SU-DHL-6 (cell line): Measurements from ENCODE around the gene DYSF.

ENCODE experiments used
- H2AFZ ChIP-seq: fragments of 200-600 bp; sonication (generic); 2 replicates; pipeline ENCODE4 v1.6.1; 2014; ENCODE audit warnings: low read depth, mild to moderate bottlenecking, moderate library complexity, mixed read lengths, antibody characterized with exemption, low read length; ENCODE audit not compliant: severe bottlenecking
- H3F3A ChIP-seq: fragments of 200-600 bp; shearing (Covaris generic); 2 replicates; pipeline ENCODE4 v1.6.0; 2016; ENCODE audit warnings: antibody characterized with exemption, mild to moderate bottlenecking; ENCODE audit not compliant: insufficient read depth
- H3K27ac ChIP-seq: fragments of 200-600 bp; sonication (generic); 2 replicates; pipeline ENCODE4 v1.5.1; 2016; ENCODE audit warnings: low read depth, mild to moderate bottlenecking, low read length, moderate library complexity, mixed read lengths
- H3K27me3 ChIP-seq: fragments of 200-600 bp; sonication (generic), shearing (Covaris generic); 2 replicates; pipeline ENCODE4 v1.6.0; 2014; ENCODE audit warnings: mild to moderate bottlenecking, low read length
- H3K36me3 ChIP-seq: fragments of 200-600 bp; sonication (generic); 2 replicates; pipeline ENCODE4 v1.6.1; 2014; ENCODE audit warnings: mild to moderate bottlenecking, low read length, mixed read lengths
- H3K4me2 ChIP-seq: fragments of 300-600, 200-600 bp; shearing (Covaris generic), sonication (generic); 2 replicates; pipeline ENCODE4 v1.6.0; 2014; ENCODE audit warnings: low read length, low read depth, mild to moderate bottlenecking; ENCODE audit not compliant: poor library complexity, severe bottlenecking
- H3K4me3 ChIP-seq: fragments of 200-600 bp; sonication (generic); 2 replicates; pipeline ENCODE4 v1.5.1; 2014; ENCODE audit warnings: antibody characterized with exemption, low read length, mild to moderate bottlenecking, mixed read lengths; ENCODE audit not compliant: insufficient read depth, poor library complexity, severe bottlenecking
- H3K79me2 ChIP-seq: fragments of 200-600 bp; sonication (generic); 2 replicates; pipeline ENCODE4 v1.6.1; 2014; ENCODE audit warnings: mild to moderate bottlenecking, low read length, moderate library complexity; ENCODE audit not compliant: insufficient read depth
- H3K9ac ChIP-seq: fragments of 200-600 bp; sonication (generic); 2 replicates; pipeline ENCODE4 v1.7.0; 2014; ENCODE audit warnings: mild to moderate bottlenecking, low read length
- H3K9me2 ChIP-seq: fragments of 200-600 bp; sonication (generic); replicated peaks from 2 replicates; pipeline ENCODE4 v1.6.1; 2014; ENCODE audit warnings: low read length; ENCODE audit not compliant: insufficient read depth
- H3K9me3 ChIP-seq: fragments of 200-600 bp; sonication (generic); 2 replicates; pipeline ENCODE4 v1.6.1; 2014; ENCODE audit warnings: low read length, mixed read lengths; ENCODE audit not compliant: insufficient read depth
- H4K20me1 ChIP-seq: fragments of 200-600 bp; sonication (generic); 2 replicates; pipeline ENCODE4 v1.6.1; 2014; ENCODE audit warnings: low read depth, mild to moderate bottlenecking, antibody characterized with exemption, low read length, moderate library complexity, mixed read lengths
- EZH2phosphoT487 ChIP-seq: fragments of 200-600 bp; sonication (generic), shearing (Covaris generic); conservative IDR thresholded peaks from 2 replicates; pipeline ENCODE4 v1.6.1; 2018; ENCODE audit warnings: mild to moderate bottlenecking, antibody characterized with exemption, low read length, moderate library complexity, mixed read lengths
- TF ChIP-seq, protein P1 (sequence below): fragments of 200-600 bp; sonication (generic); IDR thresholded peaks from one replicate; pipeline ENCODE4 v1.5.1; 2017; ENCODE audit warnings: antibody characterized with exemption, mild to moderate bottlenecking, low read length, moderate library complexity; ENCODE audit not compliant: insufficient read depth, poor library complexity, severe bottlenecking

The DYSF gene

DNA sequence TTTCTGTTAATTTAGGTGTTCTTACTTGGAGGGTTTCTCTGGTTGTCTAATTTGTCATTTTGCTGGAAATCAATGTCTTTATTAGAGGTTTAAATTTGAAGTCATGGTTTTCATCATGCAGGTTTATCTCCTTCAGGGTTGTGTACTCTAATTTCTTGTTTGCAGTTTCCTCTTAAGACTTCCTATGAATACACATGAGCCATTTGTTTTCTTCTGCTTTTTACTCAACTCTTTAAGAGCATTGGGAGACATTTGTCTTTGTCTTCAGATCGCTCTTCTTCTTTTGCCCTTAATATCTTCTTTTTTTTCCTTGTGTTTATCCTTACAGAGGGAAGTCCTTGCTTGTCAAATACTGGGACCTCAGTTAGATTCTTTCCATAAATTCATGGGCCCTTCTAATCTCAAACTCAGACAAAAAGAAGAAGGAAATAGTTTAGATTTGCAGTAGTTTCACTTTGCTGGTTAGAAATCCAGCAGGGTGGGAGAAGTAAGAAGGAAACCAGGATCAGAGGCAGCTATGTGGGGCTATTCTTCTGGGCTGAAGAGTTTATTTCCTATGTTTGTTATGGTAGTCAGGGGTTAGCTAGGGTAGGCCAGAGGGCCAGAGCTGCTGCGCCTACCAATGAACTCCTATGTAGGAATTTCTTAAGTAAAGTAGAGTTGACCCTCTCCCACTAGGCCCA, 176.6 kb downstream of the DYSF start:
- TF ChIP-seq, protein P1, sequence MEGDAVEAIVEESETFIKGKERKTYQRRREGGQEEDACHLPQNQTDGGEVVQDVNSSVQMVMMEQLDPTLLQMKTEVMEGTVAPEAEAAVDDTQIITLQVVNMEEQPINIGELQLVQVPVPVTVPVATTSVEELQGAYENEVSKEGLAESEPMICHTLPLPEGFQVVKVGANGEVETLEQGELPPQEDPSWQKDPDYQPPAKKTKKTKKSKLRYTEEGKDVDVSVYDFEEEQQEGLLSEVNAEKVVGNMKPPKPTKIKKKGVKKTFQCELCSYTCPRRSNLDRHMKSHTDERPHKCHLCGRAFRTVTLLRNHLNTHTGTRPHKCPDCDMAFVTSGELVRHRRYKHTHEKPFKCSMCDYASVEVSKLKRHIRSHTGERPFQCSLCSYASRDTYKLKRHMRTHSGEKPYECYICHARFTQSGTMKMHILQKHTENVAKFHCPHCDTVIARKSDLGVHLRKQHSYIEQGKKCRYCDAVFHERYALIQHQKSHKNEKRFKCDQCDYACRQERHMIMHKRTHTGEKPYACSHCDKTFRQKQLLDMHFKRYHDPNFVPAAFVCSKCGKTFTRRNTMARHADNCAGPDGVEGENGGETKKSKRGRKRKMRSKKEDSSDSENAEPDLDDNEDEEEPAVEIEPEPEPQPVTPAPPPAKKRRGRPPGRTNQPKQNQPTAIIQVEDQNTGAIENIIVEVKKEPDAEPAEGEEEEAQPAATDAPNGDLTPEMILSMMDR = no peak
- no peak for TF ChIP-seq EZH2phosphoT487
- no peak overlapping the region for H3K27ac ChIP-seq
- no peaks in the 10 kb centered on the region for H3K9me3 ChIP-seq
- H4K20me1 ChIP-seq = no peaks in the 10 kb centered on the region
- H3K4me3 ChIP-seq = no peak overlapping the region
- H3K9ac ChIP-seq = no peak overlapping the region
- no peaks in the 10 kb centered on the region for H3K36me3 ChIP-seq
- H3K79me2 ChIP-seq = no peaks in the 10 kb centered on the region
- H3F3A ChIP-seq = no peaks in the 10 kb centered on the region
- no peak overlapping the region for H3K4me2 ChIP-seq
- no peaks in the 10 kb centered on the region for H3K27me3 ChIP-seq
- no peaks in the 10 kb centered on the region for H3K9me2 ChIP-seq
- no peak overlapping the region for H2AFZ ChIP-seq

DNA sequence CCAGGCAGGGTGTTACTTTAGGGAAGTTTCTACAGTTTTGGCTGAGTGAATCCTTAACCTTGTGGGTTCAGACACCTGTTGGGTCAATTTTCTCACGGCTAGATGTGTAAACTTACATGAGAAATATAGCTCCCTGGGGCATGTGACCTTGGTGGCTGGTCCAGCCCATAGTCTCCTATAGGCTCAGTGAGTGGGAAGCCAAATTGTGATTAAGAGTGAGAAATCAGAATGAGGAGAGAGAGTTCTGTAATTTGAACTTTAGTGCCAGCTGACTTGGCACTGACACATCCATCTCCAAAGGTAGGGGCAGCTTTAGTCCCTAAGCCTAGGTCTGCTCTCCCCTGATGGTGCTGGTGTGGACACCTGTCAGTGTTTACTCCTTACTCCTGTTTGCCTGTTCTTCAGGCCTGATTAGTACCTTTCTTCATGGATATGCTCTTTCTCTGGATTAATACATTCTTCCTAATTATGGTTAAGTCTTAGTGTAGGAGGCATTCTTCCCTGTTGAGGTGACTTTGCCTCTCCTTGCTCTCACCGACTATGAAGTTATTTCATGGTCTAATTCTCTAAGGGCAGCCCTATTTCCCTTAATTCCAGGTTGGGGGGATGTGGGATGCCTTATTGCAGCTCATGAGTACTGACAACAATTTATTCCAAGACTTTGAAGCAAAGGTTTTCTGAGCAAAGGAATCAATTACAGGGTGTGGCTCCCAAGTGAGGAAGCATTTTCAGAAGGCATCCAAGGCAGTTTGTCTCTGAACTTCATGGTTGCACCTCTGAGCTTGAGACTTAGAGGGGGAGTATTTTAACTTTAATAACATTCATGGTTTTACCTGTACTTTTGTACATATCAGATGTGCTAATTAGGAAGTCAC, 177.3 kb downstream of the DYSF start:
- Histone ChIP-seq H3K4me3 (no peak overlapping the region), H3K79me2 (no peaks in the 10 kb centered on the region), H4K20me1 (no peaks in the 10 kb centered on the region), H3K9me2 (no peaks in the 10 kb centered on the region), H3K27ac (no peak overlapping the region), H3K4me2 (no peak overlapping the region), H3K27me3 (no peaks in the 10 kb centered on the region), H3K9me3 (no peaks in the 10 kb centered on the region), H3K36me3 (no peaks in the 10 kb centered on the region), H2AFZ (no peak overlapping the region), H3F3A (no peaks in the 10 kb centered on the region), H3K9ac (no peak overlapping the region)
- TF ChIP-seq, protein P1 = no peak
- no peak for TF ChIP-seq EZH2phosphoT487

DNA sequence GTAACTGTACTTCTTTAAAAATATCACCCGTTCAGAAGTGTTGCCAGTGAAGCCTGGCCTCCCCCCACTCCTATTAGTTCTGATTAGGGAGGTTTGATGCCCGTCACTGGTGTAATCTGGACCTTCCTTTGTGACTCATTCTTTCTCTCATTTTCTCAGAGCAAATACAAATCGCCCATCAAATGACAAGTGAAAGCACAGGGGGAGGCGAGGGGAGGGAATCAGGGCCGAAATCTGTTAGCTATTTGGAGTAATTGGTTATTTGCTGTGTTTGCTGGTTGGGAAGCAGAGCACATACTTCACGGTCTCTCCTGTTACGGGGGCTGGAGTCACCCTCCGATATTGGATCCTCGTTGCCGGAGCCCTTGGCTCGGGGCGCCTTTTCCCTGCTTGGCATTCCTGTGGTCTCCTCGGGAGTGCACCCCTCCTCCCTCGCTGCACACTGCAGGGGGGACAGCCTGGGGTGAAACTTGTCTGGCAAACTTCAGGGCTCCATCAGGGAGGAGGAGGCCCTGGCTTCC, 178.1 kb downstream of the DYSF start:
- Histone ChIP-seq H4K20me1 (no peaks in the 10 kb centered on the region), H3K9ac (no peak overlapping the region), H3K27me3 (no peaks in the 10 kb centered on the region), H3K27ac (no peak overlapping the region), H3K79me2 (no peaks in the 10 kb centered on the region), H3F3A (no peaks in the 10 kb centered on the region), H3K36me3 (no peaks in the 10 kb centered on the region), H3K4me3 (no peak overlapping the region), H2AFZ (no peak overlapping the region), H3K9me2 (no peaks in the 10 kb centered on the region), H3K4me2 (no peak overlapping the region), H3K9me3 (no peaks in the 10 kb centered on the region)
- TF ChIP-seq, protein P1 = no peak
- TF ChIP-seq EZH2phosphoT487 = no peak
